ENCODE measurements around the gene BAIAP2. TPM values are rescaled to one million over a fixed set of nuclear protein-coding genes. Genes with fewer than 3 reads are reported as not detected.

The BAIAP2 gene
- total RNA-seq, 1 donor from 2014 or later, result 14.4 TPM

DNA sequence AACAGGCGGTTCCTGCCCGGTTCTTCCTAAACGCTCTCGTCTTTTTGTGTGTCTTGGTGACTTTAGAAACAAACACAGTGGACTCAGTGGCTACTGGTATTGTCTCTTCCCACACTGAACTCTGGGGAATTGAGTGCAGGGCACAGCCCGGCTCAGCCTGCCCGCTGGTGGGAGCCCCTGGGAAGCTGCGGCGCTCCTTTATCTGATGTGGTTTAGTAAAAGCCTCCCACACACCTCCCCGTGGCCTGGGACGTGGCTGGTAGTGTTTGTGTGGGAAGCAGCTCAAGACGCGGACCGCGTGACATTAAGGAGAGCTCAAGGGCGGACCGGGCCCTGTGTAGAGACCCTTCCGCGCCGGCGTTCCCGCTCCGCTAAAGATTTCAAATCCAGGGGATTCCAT is 75.0 kb downstream of the BAIAP2 start:
- Histone ChIP-seq H3K4me1 (no peaks in the 10 kb centered on the region), H3K27me3 (no peaks in the 10 kb centered on the region), H3K27ac (no peak overlapping the region), H3K36me3 (no peaks in the 10 kb centered on the region), H3K9me3 (no peaks in the 10 kb centered on the region), H3K4me3 (no peak overlapping the region)
- no peak for DNase-seq (ENCODE audit: low spot score in 2 of 2)
- TF ChIP-seq, protein P1, sequence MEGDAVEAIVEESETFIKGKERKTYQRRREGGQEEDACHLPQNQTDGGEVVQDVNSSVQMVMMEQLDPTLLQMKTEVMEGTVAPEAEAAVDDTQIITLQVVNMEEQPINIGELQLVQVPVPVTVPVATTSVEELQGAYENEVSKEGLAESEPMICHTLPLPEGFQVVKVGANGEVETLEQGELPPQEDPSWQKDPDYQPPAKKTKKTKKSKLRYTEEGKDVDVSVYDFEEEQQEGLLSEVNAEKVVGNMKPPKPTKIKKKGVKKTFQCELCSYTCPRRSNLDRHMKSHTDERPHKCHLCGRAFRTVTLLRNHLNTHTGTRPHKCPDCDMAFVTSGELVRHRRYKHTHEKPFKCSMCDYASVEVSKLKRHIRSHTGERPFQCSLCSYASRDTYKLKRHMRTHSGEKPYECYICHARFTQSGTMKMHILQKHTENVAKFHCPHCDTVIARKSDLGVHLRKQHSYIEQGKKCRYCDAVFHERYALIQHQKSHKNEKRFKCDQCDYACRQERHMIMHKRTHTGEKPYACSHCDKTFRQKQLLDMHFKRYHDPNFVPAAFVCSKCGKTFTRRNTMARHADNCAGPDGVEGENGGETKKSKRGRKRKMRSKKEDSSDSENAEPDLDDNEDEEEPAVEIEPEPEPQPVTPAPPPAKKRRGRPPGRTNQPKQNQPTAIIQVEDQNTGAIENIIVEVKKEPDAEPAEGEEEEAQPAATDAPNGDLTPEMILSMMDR (IDR thresholded peaks at IDR 0.05), result no peak
- intact Hi-C loops (cut with DNase I), result no loop called here

DNA sequence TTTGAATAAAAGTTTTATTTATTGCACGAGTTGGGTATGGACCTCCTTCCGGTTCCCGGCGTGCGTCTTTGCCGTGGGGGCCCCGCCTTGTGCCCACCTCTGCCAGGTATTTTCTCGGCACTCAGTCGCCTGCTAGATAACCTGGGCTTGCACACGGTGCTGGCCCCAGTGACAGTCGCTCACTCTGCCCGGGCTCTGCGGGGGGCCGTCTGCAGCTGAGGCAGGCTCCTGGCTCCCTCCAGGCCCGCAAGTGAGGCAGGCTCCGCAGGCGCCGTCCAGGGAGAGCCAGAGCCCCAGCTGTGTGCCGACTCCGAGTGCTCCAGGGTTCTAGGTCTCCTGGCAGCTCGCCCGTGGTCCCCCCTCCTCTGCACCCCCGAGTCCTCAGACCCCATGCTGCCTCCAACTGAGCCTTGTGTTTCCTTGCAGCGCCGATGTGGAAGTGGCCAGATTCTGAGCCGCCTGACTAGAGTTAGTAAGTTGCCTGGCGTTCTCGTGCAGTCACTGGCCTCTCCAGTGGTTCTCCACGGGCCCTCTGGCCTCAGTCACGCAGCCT is 75.6 kb downstream of the BAIAP2 start:
- DNase-seq (ENCODE audit: low spot score in 2 of 2), result no peak
- Histone ChIP-seq H3K27me3 (no peaks in the 10 kb centered on the region), H3K9me3 (no peaks in the 10 kb centered on the region), H3K36me3 (no peaks in the 10 kb centered on the region), H3K4me1 (no peaks in the 10 kb centered on the region), H3K4me3 (no peak overlapping the region), H3K27ac (no peak overlapping the region)
- intact Hi-C loops (cut with DNase I), result no loop called here
- TF ChIP-seq, protein P1 (IDR thresholded peaks at IDR 0.05), result no peak

DNA sequence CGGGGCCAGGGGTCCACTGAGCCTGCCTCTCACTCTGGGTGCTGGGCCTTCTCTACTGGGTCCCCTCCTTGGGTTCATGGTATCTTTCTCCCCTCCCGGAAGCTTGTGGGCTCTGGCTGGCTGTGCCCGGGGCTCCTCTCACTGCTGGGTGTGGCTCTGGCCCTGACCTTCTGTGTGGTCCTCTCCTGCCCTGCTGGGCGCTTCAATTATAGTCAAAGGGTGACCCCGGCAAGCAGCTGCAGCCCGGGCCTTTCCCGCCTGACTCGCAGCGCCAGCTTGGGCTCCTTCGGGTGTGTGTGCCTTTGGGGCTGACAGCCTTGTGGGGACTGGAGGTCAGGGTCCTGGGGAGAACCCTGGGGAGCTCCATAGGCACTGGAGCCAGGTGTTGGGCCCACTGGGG is 76.1 kb downstream of the BAIAP2 start:
- Histone ChIP-seq H3K4me1 (no peaks in the 10 kb centered on the region), H3K27ac (no peak overlapping the region), H3K27me3 (no peaks in the 10 kb centered on the region), H3K9me3 (no peaks in the 10 kb centered on the region), H3K36me3 (no peaks in the 10 kb centered on the region), H3K4me3 (no peak overlapping the region)
- intact Hi-C loops (cut with DNase I), result no loop called here
- no peak for DNase-seq (ENCODE audit: low spot score in 2 of 2)
- TF ChIP-seq, protein P1 (IDR thresholded peaks at IDR 0.05), result no peak

DNA sequence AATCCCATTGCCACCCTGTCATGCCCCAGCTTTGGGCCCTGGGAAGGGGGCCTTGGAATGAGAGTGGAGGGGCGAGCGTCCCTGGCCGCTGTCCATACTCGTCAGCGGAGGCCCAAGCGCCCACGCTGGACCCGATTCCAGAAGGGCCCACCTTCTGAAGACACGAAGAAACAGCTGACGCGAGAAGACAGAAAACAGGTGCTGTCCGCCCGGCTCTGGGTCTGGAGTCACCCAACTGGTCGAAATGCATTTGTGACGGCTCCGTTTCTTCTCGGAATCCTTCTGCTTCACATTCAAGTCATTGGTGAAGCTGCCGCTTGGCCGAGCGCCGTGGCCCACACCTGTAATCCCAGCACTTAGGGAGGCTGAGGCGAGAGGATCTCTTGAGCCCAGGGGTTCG is 77.5 kb downstream of the BAIAP2 start:
- H3K27me3 ChIP-seq, result no peaks in the 10 kb centered on the region
- TF ChIP-seq, protein P1 (IDR thresholded peaks at IDR 0.05), result no peak
- no peaks in the 10 kb centered on the region for H3K9me3 ChIP-seq
- no peaks in the 10 kb centered on the region for H3K36me3 ChIP-seq
- H3K27ac ChIP-seq, result no peak overlapping the region
- no peak overlapping the region for H3K4me3 ChIP-seq
- DNase-seq (ENCODE audit: low spot score in 2 of 2), result no peak
- intact Hi-C loops (cut with DNase I), result no loop called here
- no peaks in the 10 kb centered on the region for H3K4me1 ChIP-seq

DNA sequence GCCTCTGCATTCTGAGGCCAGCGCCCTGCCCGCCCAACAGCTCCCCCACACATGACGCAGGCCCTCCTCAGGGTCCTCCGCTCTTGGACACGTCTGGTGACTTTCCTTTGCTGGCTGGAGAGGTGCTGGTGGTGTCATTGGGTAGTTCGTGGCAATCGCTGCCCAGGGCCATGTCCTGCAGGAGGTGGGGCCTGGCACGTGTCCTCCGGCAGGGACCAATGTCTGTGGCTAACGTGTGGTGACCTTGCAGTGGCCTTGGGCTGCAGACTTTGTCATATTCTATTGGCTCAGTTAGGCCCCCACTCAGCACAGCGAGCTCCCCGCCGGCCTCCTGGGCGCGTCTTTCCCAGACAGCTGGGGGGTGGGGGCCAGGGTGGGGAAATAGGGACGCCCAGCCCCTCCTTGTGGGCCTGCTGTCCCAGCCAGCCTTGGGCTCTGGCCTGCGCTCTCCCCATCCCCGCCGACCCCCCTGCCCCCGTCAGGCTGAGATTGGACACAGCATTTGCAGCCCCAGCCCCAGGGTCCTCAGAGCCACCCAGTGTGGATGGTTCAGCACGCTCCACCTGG is 78.3 kb downstream of the BAIAP2 start:
- TF ChIP-seq, protein P1 (IDR thresholded peaks at IDR 0.05), result no peak
- no peak for DNase-seq (ENCODE audit: low spot score in 2 of 2)
- H3K4me1 ChIP-seq, result no peaks in the 10 kb centered on the region
- no peaks in the 10 kb centered on the region for H3K27me3 ChIP-seq
- H3K9me3 ChIP-seq, result no peaks in the 10 kb centered on the region
- H3K4me3 ChIP-seq, result no peak overlapping the region
- intact Hi-C loops (cut with DNase I), result no loop called here
- H3K36me3 ChIP-seq, result no peaks in the 10 kb centered on the region
- no peak overlapping the region for H3K27ac ChIP-seq

All from ascending aorta (tissue), 2 donors.